ENCODE measurements around the gene TIMD4.

GRCh38 chr5:156892223-156892622, 70.8 kb downstream of the TIMD4 start:
- no peak for TF ChIP-seq POLR2AphosphoS5 (IDR thresholded peaks at IDR 0.05; ENCODE audit: low read depth, low read length)
- no peak for TF ChIP-seq SP1 (IDR thresholded peaks at IDR 0.05)
- TF ChIP-seq SP1 (CRISPR knock-in tag; IDR thresholded peaks at IDR 0.05): no peak
- TF ChIP-seq U2AF2 (IDR thresholded peaks at IDR 0.05; ENCODE audit: low read depth, low read length): no peak
- TF ChIP-seq PAWR (CRISPR knock-in tag; IDR thresholded peaks at IDR 0.05; ENCODE audit: borderline replicate concordance): no peak
- TF ChIP-seq ZNF275 (CRISPR knock-in tag; IDR thresholded peaks at IDR 0.05; ENCODE audit: borderline replicate concordance): no peak
- no peak for TF ChIP-seq PREB (CRISPR knock-in tag; IDR thresholded peaks at IDR 0.05)
- no peak for TF ChIP-seq IKZF1 (IDR thresholded peaks at IDR 0.05)
- TF ChIP-seq EP300 (IDR thresholded peaks at IDR 0.05; ENCODE audit: low read depth in 2 of 2, low read length in 2 of 2): no peak
- no peak for TF ChIP-seq EP300 (CRISPR knock-in tag; IDR thresholded peaks at IDR 0.05; ENCODE audit: borderline replicate concordance)
- no peak for TF ChIP-seq ZNF589 (CRISPR knock-in tag; conservative IDR thresholded peaks at IDR 0.05)
